Heart left ventricle (tissue), 16 donors: ENCODE data around the gene MLLT10. TPM values are rescaled to one million over a fixed set of nuclear protein-coding genes. Genes with fewer than 3 reads are reported as not detected.

Experiments
- ATAC-seq, 4 donors: fragments of 200-7000 bp; cut with Tn5 transposase; one replicate each; pipeline ENCODE4 v1.9.1; 2020 to 2022; ENCODE audit warnings: moderate library complexity in 4 of 4, mild to moderate bottlenecking in 3 of 4, moderate number of reproducible peaks in 1 of 4
- DNase-seq, 5 donors: peaks; one replicate each; pipeline ENCODE4 v3.0.0-alpha.2; 2020
- H3K27ac ChIP-seq, 12 donors: fragments of 200-600 bp; sonication (generic) in 4 of 12; one replicate each; pipeline versions ENCODE4 v1.5.0 to v1.8.0; 2016 to 2022; ENCODE audit warnings: mild to moderate bottlenecking in 2 of 12
- H3K27me3 ChIP-seq, 9 donors: fragments of 200-600 bp; sonication (generic) in 2 of 9; one replicate each; pipeline versions ENCODE4 v1.5.1 to v1.8.0; 2016 to 2022; ENCODE audit warnings: mild to moderate bottlenecking in 3 of 9
- H3K36me3 ChIP-seq, 9 donors: fragments of 200-600 bp; sonication (generic) in 2 of 9; one replicate each; pipeline versions ENCODE4 v1.5.0 to v1.8.0; 2018 to 2022; ENCODE audit warnings: mild to moderate bottlenecking in 2 of 9
- H3K4me1 ChIP-seq, 12 donors: fragments of 200-600 bp; sonication (generic) in 4 of 12; one replicate each; pipeline versions ENCODE4 v1.5.0 to v1.8.0; 2016 to 2022; ENCODE audit warnings: mild to moderate bottlenecking in 3 of 12
- H3K4me3 ChIP-seq, 12 donors: fragments of 200-600 bp; sonication (generic) in 4 of 12; one replicate each; pipeline versions ENCODE4 v1.5.0 to v1.8.0; 2017 to 2022; ENCODE audit warnings: mild to moderate bottlenecking in 9 of 12, moderate library complexity in 4 of 12
- H3K9me3 ChIP-seq, 12 donors: fragments of 200-600 bp; sonication (generic) in 4 of 12; one replicate each; pipeline versions ENCODE4 v1.5.0 to v1.8.0; 2016 to 2022; ENCODE audit warnings: mild to moderate bottlenecking in 1 of 12
- CTCF ChIP-seq, 12 donors: fragments of 200-600 bp; sonication (generic) in 4 of 12; IDR thresholded peaks; one replicate each; pipeline versions ENCODE4 v1.5.0 to v1.8.0; 2018 to 2022; ENCODE audit warnings: antibody characterized with exemption in 12 of 12, mild to moderate bottlenecking in 5 of 12
- POLR2A ChIP-seq, 2 donors: fragments of 450-650 bp; IDR thresholded peaks; one replicate each; pipeline ENCODE4 v1.6.1; 2017; ENCODE audit warnings: antibody characterized with exemption in 2 of 2, mild to moderate bottlenecking in 2 of 2, moderate library complexity in 2 of 2
- WGBS, 4 donors: extraction: QIAGEN DNeasy Blood & Tissue Kit in 2 of 4; methylation state at CpG; one replicate each; pipeline versions ENCODE4 v1.1.5 to v1.1.7; 2013 to 2018; 5-methylcytosine and 5-hydroxymethylcytosine counted together
- intact Hi-C, 10 donors: fragments of 100-400 bp; cut with DNase I; formaldehyde crosslinking; loops; one replicate each; pipeline versions ENCODE4 v1.11.1 to v1.14.2; 2022
- polyA plus RNA-seq, 2 donors: library from polyadenylated mRNA; stranded (reverse); fragments of 200-250 nt; gene quantifications; one replicate each; pipeline ENCODE4 v1.2.3, GENCODE V29; 2013
- total RNA-seq, 9 donors: library from RNA; depleted of rRNA in 2 of 9; stranded (reverse); fragments of >200 nt in 2 of 9; fragmentation: NEBNext Ultra II Directional in 3 of 9; extraction: Animal tissue kit (Norgen Biotek cat#: 25700) in 3 of 9; gene quantifications; one replicate each; pipeline versions ENCODE4 v1.1.0 to v1.2.4, GENCODE V29; 2016 to 2023
- donor health status: ischemic (EF 13 %, LVEDD 7.1; RV severe dilation, severe dysfunction).
- donor health status: healthy with polysubstance abuse.
- donor health status: DM: no; HTN: yes; CAD: no.
- donor health status: DM: no; HTN: no; CAD: no.
- donor health status: ischemic (EF 25% LVEDD 6.9; RV normal size, moderate dysfunction).
- donor health status: ischemic (EF 25% LVEDD 5.7; RV mildly dilated, moderate dysfunction).
- donor health status: healthy.
- donor health status: DM: yes; HTN: yes; CAD: no.
- donor health status: ischemic (EF 35%, LVEDD 5.7; RV mildly dilated, moderate dysfunction).
- donor health status: nonischemic (EF 11% LVEDD 7.7; RV severe dilation, severe dysfunction).
- donor health status: DM: yes; HTN: yes; CAD: no.
- donor health status: PGD.
- donor health status: ischemic (EF 29% LVEDD 5.4; RV normal size, mild dysfunction).
- donor health status: nonischemic (EF 23%, LVEDD 6.1; RV moderate dilation, normal function).

MLLT10 gene
- total and polyA plus RNA-seq, 11 donors, result 16.0 to 30.7 (median 25.2) TPM

GRCh38 chr10:21521751-21522533 lies 12.1 kb upstream of the MLLT10 start:
- ATAC-seq (no peak), DNase-seq (no peak)
- no peak for TF ChIP-seq POLR2A (IDR thresholded peaks at IDR 0.05)
- TF ChIP-seq CTCF (IDR thresholded peaks at IDR 0.05), result no peak
- Histone ChIP-seq H3K36me3 (no peaks in the 10 kb centered on the region), H3K9me3 (no peaks in the 10 kb centered on the region), H3K27ac (peak overlapping the region in 4 of 12 donors; percentile 0 to 87 (median 52)), H3K4me1 (peaks cover 0 to 48% (median 17%) of the 10 kb centered on the region in 12 donors), H3K4me3 (no peak overlapping the region), H3K27me3 (peaks cover 0 to 29% (median 0%) of the 10 kb centered on the region in 9 donors)
- intact Hi-C loops, result loop anchor here in 2 of 10 donors (10.0 kb wide), 2 partner anchors 793 to 803 kb away; partner anchors contain the start of genes BMI1 (in 1 of the 2) and COMMD3 (in 1 of the 2)
- 62 to 69% (median 64%) methylated on average over 4 of the region's 4 CpGs for WGBS, 4 donors

- intact Hi-C loops, result loop anchor here in 2 of 10 donors (10.0 kb wide), 2 partner anchors 792 to 802 kb away; partner anchors contain the start of genes BMI1 (in 1 of the 2) and COMMD3 (in 1 of the 2)
- ATAC-seq, result no peak
- WGBS, 4 donors, result 44 to 82% (median 73%) methylated on average over 1 of the region's 1 CpG
Observed at GRCh38 chr10:21522631-21523406, 11.2 kb upstream of the MLLT10 start.

GRCh38 chr10:21523557-21524008 lies 10.4 kb upstream of the MLLT10 start:
- Histone ChIP-seq H3K36me3 (no peaks in the 10 kb centered on the region), H3K27ac (peak overlapping the region in 9 of 12 donors; percentile 18 to 99 (median 99)), H3K4me1 (peaks cover 0 to 45% (median 16%) of the 10 kb centered on the region in 12 donors), H3K4me3 (peak overlapping the region in 1 of 12 donors; percentile 77), H3K9me3 (no peaks in the 10 kb centered on the region), H3K27me3 (peaks cover 0 to 13% (median 0%) of the 10 kb centered on the region in 9 donors)
- intact Hi-C loops, result loop anchor here in 2 of 10 donors (10.0 kb wide), 2 partner anchors 791 to 801 kb away; partner anchors contain the start of genes BMI1 (in 1 of the 2) and COMMD3 (in 1 of the 2)
- 32 to 45% (median 40%) methylated on average over 3 of the region's 3 CpGs for WGBS, 4 donors
- no peak for TF ChIP-seq CTCF (IDR thresholded peaks at IDR 0.05)
- DNase-seq (peak in 2 of 5 donors; percentile 37 to 40), ATAC-seq (no peak)

More at GRCh38 chr10:21522631-21523406, 11.2 kb upstream of the MLLT10 start:
- TF ChIP-seq CTCF (IDR thresholded peaks at IDR 0.05) (no peak), POLR2A (IDR thresholded peaks at IDR 0.05) (no peak)
- H3K9me3 ChIP-seq, result no peaks in the 10 kb centered on the region
- H3K27ac ChIP-seq, result peak overlapping the region in 4 of 12 donors; percentile 0 to 99 (median 56)
- no peaks in the 10 kb centered on the region for H3K36me3 ChIP-seq
- no peak for DNase-seq
- H3K4me3 ChIP-seq, result no peak overlapping the region
- H3K27me3 ChIP-seq, result peaks cover 0 to 21% (median 0%) of the 10 kb centered on the region in 9 donors
- peaks cover 0 to 45% (median 17%) of the 10 kb centered on the region in 12 donors for H3K4me1 ChIP-seq
